GM12872 (cell line): ENCODE results near the gene BLOC1S2.

ENCODE experiments used
- TF ChIP-seq, protein P1 (sequence below): IDR thresholded peaks from 3 replicates; pipeline ENCODE4 v1.5.1; 2011; ENCODE audit warnings: low read depth, mild to moderate bottlenecking, low read length, moderate library complexity; ENCODE audit not compliant: insufficient read depth

Gene BLOC1S2

DNA sequence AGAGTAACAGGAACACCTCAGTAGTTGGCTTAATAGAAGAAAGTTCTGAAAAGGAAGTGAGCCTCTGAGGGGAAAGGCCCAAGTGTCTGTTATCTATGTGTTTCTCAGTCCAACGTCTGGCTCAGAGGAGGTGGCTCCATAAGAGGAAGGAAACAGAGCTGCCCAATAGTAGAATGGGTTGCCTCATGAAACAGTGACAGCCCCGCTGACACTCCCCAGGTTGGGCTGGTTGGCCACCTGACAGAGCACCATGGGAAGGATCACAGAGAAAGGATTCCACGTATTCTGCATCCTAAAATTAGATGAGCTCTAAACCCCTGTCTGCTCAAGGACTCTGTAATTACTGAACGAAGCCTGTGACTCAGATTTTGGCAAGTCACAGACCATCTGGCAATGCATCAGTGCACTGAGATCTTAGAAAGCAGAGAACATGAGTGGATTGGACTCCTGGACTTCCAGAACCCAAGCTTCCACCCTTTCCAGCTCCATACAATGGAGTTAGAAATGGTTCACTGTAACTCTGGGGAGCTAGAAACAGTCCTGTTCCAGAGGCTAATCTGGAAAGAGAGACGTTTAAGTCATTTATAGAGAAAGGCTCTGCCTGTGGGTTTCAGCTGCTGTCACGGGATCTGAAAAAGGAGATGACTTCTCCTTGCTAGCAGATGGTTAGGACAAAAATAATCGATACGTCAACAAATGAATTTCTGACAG is 40.7 kb upstream of the BLOC1S2 start:
- TF ChIP-seq, protein P1, sequence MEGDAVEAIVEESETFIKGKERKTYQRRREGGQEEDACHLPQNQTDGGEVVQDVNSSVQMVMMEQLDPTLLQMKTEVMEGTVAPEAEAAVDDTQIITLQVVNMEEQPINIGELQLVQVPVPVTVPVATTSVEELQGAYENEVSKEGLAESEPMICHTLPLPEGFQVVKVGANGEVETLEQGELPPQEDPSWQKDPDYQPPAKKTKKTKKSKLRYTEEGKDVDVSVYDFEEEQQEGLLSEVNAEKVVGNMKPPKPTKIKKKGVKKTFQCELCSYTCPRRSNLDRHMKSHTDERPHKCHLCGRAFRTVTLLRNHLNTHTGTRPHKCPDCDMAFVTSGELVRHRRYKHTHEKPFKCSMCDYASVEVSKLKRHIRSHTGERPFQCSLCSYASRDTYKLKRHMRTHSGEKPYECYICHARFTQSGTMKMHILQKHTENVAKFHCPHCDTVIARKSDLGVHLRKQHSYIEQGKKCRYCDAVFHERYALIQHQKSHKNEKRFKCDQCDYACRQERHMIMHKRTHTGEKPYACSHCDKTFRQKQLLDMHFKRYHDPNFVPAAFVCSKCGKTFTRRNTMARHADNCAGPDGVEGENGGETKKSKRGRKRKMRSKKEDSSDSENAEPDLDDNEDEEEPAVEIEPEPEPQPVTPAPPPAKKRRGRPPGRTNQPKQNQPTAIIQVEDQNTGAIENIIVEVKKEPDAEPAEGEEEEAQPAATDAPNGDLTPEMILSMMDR: no peak

DNA sequence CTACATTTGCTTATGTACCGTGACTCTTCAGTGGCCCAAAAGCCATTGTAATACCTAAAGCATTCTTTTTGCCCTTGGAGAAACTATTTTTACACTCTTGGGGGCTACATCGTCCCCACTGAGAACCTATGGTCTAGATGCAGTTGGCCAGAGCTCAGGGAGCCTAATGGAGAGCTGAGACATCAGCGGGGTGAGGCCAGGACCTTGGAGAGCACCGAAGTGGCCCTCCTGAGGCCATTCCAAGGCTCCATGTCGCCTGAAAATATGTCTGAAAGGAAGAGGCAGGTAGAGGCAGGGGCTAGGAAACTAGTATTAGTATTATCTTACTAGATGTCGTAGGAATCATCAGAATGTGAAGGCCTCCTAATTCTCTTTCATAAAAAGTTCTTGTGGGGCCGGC is 38.7 kb upstream of the BLOC1S2 start:
- TF ChIP-seq, protein P1: no peak

DNA sequence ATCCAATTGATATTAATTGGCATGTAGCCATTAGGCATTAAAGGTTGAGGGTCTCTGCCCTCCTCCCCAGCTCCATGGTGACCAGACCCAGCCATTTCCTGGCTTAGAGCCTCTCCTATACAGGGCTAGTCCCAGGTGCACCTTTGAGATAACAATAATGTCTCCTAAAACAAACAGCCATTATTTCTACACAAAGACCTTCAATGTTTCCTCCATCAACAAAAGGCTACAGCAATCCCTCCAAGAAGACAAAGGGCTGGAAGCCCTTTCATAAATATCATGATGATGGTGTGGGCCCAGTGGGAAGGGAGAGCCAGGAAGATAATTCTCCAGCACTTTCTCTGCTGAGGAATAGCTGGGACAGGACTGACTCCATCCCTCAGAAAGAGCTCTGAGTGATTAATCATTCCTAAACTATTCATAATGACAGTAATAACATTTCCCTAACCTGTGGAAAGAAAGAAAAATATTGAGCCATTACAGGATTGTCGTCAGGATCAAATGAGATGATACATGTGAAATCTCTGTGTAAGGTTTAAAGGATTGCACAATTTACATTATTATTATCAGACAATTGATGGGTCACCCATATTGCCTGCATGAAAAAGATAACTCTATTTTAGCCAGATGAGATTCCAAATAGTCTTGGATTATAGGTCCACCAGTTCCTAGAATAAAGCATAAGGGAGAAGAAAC is 33.4 kb upstream of the BLOC1S2 start:
- TF ChIP-seq, protein P1: no peak

DNA sequence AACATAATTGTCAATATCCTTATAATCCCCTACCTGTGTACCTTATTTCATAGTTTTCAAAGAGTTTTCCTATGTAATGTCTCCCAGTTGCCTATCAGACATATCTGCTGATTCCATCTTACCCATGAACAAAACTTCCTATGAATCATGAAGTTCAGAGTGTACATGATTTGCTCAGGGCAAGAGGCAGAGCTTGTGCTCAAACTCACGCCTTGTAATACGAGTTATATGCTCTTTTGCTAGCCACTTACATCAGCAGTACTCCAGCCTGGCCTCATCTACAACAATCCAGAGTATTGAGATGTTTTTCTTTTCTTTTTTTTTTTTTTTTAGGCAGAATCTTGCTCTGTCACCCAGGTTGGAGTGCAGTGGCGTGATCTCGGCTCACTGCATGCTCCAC is 31.7 kb upstream of the BLOC1S2 start:
- TF ChIP-seq, protein P1: no peak

DNA sequence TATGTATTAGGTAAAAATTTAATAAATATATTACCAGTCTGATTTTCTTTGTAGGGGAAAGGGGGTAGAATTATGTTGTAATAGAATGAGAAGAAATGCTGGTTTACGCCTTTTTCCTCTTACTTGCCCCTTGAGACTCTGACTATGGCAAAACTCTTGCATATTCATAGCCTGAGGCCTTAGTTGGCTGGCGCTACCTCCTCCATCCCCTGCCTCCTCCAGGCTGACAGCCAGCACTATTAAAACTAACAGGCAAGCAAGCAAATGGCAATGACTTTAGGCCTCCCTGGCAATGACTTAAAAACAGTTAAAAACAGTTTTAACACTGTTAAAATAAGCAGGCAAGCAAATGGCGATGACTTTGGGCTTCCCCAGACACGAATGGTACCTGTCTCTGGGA is 29.1 kb upstream of the BLOC1S2 start:
- TF ChIP-seq, protein P1: no peak

DNA sequence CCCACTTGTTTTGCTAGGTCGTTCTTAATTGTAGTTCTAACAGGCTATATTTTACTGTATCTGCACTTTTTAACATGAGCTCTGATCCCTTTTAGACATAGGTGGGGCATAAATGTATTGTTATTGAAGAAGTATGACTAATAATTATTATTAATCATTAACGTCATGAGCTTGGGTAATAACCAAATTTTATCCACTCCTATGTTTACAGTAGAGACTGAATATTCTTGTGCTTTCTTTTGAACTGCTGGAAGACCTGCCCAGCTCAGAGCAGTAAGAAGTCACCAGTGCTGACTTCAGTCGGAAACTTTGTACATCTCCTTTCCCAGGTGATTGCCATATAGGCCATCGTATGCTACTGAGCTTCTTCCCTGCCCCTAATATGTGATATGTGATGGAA is 24.8 kb upstream of the BLOC1S2 start:
- TF ChIP-seq, protein P1: no peak

DNA sequence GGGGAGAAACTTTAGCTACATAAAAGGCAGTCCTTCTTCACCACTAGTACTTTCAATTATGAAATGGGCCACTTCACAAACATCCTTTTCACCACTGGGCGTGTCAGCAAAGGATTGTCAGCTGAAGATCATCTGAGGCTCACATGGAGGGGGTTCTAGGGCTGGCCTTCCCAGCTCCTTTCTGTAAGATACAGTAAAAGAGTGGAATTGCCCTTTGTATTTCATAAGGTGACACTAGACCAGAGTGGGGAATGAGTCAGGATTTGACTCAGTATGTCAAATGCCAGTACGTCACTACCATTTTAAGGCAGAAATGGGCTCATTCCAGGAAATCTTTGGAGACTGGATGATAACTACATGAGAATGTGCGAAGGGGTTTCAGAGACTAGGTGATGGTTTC is 21.2 kb upstream of the BLOC1S2 start:
- TF ChIP-seq, protein P1: no peak
